Upper lobe of right lung (tissue), 1 donor: ENCODE data around the gene SLC2A14. TPM values are rescaled to one million over a fixed set of nuclear protein-coding genes. Genes with fewer than 3 reads are reported as not detected.
"Not testable (repeated sequence)": the region's sequence is repeated elsewhere in the genome, so short reads cannot be mapped to it uniquely, and the experiment has no call there.

Source experiments
- ATAC-seq: fragments of 200-7000 bp; cut with Tn5 transposase; one replicate; pipeline ENCODE4 v1.9.1; 2020; ENCODE audit warnings: mild to moderate bottlenecking, moderate library complexity
- DNase-seq: peaks from one replicate; pipeline ENCODE4 v3.0.0-alpha.2; 2020
- H3K27ac ChIP-seq: fragments of 200-600 bp; one replicate; pipeline ENCODE4 v1.8.0; 2022
- H3K27me3 ChIP-seq: fragments of 200-600 bp; one replicate; pipeline ENCODE4 v1.8.0; 2022; ENCODE audit warnings: mild to moderate bottlenecking
- H3K36me3 ChIP-seq: fragments of 200-600 bp; one replicate; pipeline ENCODE4 v1.8.0; 2022
- H3K4me1 ChIP-seq: fragments of 200-600 bp; one replicate; pipeline ENCODE4 v1.8.0; 2022
- H3K4me3 ChIP-seq: fragments of 200-600 bp; one replicate; pipeline ENCODE4 v1.8.0; 2022; ENCODE audit warnings: mild to moderate bottlenecking
- H3K9me3 ChIP-seq: fragments of 200-600 bp; one replicate; pipeline ENCODE4 v1.8.0; 2022
- intact Hi-C: fragments of 100-400 bp; cut with DNase I; formaldehyde crosslinking; loops from one replicate; pipeline ENCODE4 v1.11.0; 2022
- total RNA-seq: library from RNA; stranded (reverse); fragmentation: NEBNext Ultra II Directional; extraction: Animal tissue kit (Norgen Biotek cat#: 25700); gene quantifications from one replicate; pipeline ENCODE4 v1.2.1, GENCODE V29; 2021
- TF ChIP-seq, protein P1 (sequence below): fragments of 200-600 bp; IDR thresholded peaks from one replicate; pipeline ENCODE4 v1.8.0; 2022; ENCODE audit warnings: antibody characterized with exemption
- donor health status: DM: no; HTN: yes; CAD: no; lungs with severe emphysema.

SLC2A14 gene
- total RNA-seq, 1 donor from 2014 or later, result not detected

DNA sequence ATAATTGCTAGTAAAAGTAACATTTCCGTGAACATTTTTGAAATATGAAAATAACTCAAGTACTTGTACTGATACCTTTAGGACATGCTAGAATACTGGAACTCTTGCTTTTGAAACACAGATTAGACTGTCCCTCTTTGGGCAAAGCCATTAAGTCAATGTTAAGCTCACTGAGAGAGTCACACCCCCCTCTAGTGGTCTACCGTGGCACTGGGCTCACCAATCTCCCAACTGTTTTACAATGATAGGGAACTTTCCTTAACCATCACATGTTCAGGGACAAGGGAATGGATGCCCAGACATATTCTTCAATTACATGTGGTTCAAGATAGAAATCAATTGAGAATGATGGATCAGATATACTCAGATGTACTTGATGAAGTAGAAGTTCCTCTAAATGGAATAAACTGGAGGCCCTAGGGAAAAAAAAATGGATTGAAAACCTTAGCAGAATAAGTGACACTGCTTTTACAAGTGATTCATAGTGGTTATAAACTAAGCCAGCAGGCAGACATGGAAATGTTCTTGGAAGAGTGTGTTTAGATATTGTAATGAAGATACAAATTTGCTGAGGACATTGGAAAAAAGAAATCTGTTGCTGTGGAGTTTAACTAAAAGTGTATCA is 65.7 kb downstream of the SLC2A14 start:
- H3K4me3 ChIP-seq, result no peak overlapping the region
- TF ChIP-seq, protein P1, sequence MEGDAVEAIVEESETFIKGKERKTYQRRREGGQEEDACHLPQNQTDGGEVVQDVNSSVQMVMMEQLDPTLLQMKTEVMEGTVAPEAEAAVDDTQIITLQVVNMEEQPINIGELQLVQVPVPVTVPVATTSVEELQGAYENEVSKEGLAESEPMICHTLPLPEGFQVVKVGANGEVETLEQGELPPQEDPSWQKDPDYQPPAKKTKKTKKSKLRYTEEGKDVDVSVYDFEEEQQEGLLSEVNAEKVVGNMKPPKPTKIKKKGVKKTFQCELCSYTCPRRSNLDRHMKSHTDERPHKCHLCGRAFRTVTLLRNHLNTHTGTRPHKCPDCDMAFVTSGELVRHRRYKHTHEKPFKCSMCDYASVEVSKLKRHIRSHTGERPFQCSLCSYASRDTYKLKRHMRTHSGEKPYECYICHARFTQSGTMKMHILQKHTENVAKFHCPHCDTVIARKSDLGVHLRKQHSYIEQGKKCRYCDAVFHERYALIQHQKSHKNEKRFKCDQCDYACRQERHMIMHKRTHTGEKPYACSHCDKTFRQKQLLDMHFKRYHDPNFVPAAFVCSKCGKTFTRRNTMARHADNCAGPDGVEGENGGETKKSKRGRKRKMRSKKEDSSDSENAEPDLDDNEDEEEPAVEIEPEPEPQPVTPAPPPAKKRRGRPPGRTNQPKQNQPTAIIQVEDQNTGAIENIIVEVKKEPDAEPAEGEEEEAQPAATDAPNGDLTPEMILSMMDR, result peak; percentile 94
- H3K27me3 ChIP-seq, result no peaks in the 10 kb centered on the region
- no peaks in the 10 kb centered on the region for H3K9me3 ChIP-seq
- H3K36me3 ChIP-seq, result no peaks in the 10 kb centered on the region
- intact Hi-C loops, result no loop called here
- peak; percentile 74 for DNase-seq
- no peak overlapping the region for H3K27ac ChIP-seq
- ATAC-seq, result peak; percentile 95
- no peaks in the 10 kb centered on the region for H3K4me1 ChIP-seq

DNA sequence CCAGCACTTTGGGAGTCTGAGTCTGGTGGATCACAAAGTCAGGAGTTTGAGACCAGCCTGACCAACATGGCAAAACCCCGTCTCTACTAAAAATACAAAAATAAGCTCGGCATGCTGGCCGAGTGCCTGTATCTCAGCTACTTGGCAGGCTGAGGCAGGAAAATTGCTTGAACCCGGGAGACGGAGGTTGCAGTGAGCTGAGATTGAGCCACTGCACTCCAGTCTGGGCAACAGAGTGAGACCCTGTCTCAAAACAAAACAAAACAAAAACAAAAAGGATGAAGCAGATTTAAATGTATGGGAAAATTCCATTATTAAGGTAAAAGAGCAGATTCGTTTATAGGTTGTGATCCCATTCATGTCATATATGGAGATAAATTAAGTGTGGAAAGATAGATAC is 66.4 kb downstream of the SLC2A14 start:
- H3K27me3 ChIP-seq, H3K27ac ChIP-seq, DNase-seq, ATAC-seq, intact Hi-C loops, H3K9me3 ChIP-seq, H3K4me1 ChIP-seq, H3K4me3 ChIP-seq, H3K36me3 ChIP-seq: not testable (repeated sequence)

DNA sequence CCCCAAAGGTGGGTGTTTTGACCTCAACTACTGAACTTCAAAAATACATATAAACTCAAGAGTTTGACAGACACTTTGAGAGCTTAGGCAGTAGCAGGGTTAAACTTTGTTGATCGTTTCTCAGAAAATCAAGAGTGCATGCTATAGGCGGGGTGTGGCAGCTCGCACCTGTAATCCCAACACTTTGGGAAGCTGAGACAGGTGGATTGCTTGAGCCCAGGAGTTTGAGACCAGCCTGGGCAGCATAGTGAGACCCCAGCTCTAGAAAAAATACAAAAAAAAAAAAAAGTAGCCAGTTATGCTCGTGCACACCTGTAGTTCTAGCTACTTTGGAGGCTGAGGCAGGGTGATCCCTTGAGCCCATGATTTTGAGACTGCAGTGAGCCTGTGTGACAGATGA is 71.3 kb downstream of the SLC2A14 start:
- ATAC-seq (no peak), DNase-seq (no peak)
- Histone ChIP-seq H3K4me3 (no peak overlapping the region), H3K4me1 (no peaks in the 10 kb centered on the region), H3K27ac (no peak overlapping the region), H3K9me3 (no peaks in the 10 kb centered on the region), H3K27me3 (no peaks in the 10 kb centered on the region), H3K36me3 (no peaks in the 10 kb centered on the region)
- TF ChIP-seq, protein P1, result no peak
- intact Hi-C loops, result no loop called here

DNA sequence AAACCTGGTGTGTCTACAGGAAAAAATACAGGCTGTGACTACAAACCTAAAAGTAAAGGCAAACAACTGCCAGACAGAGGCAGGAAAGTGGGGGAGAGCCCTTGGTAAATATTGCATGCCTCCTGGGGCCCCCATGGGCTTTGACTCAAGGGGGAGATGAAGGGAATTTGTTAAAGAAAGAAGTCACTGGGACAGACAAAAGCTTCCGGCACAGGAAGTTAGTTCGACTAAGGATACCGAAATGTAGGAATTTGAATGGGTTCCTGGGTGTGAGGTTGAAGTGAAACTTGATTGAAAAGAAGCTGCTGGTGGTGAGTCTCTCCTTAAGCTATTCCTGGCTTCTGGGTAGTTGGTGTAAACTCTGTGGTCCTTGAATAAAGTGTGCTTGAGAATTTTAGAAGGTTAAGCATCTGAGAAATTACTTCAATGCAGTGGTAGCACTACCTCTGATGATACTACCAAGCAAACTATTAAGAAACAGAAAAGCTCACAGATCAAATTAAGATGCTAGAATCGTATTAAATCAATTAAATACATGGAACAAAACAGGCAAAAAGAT is 73.9 kb downstream of the SLC2A14 start:
- H3K9me3 ChIP-seq, intact Hi-C loops, H3K27me3 ChIP-seq, H3K36me3 ChIP-seq, DNase-seq, H3K4me1 ChIP-seq, ATAC-seq, H3K27ac ChIP-seq, H3K4me3 ChIP-seq: not testable (repeated sequence)

DNA sequence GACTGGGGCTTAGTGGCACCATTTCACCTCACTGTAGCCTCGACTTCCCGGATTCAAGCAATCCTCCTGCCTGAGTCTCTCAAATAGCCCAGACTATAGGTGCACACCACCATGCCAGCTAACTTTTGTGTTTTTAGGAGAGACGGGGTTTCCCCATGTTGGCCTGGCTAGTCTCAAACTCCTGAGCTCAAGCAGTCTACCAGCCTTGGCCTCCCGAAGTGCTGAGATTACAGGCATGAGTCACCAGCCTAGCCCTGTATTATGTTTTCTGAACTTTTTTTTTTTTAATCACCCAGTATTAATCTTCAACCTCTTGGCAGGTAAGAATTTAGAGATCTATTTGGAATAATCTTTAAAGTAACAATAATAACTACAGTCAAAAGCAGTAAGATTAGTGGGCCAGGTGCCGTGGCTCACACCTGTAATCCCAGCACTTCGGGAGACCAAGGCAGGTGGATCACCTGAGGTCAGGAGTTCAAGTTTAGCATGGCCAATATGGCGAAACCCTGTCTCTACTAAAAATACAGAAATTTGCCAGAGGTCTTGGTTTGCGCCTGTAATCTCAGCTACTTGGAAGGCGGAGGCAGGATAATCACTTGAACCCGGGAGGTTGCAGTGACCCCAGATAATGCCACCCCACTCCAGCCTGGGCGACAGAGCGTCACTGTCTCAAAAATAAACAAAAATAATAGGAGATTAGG is 74.9 kb downstream of the SLC2A14 start:
- H3K36me3 ChIP-seq, result no peaks in the 10 kb centered on the region
- ATAC-seq (no peak), DNase-seq (no peak)
- intact Hi-C loops, result no loop called here
- no peaks in the 10 kb centered on the region for H3K4me1 ChIP-seq
- TF ChIP-seq, protein P1, result no peak
- H3K27ac ChIP-seq, result no peak overlapping the region
- no peaks in the 10 kb centered on the region for H3K9me3 ChIP-seq
- no peaks in the 10 kb centered on the region for H3K27me3 ChIP-seq
- H3K4me3 ChIP-seq, result no peak overlapping the region

DNA sequence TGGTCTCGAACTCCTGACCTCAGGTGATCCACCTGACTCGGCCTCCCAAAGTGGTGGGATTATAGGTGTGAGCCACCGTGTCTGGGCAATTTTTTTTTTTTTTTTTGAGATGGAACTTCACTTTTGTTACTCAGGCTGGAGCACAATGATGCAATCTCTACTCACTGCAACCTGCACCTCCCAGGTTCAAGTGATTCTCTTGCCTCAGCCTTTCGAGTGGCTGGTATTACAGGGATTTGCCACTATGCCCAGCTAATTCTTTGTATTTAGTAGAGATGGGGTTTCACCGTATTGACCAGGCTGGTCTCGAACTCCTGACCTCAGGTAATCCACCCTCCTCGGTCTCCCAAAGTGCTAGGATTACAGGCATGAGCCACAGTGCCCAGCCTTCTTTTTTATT is 75.4 kb downstream of the SLC2A14 start:
- intact Hi-C loops, H3K4me1 ChIP-seq, H3K27me3 ChIP-seq, H3K27ac ChIP-seq, ATAC-seq, DNase-seq, H3K36me3 ChIP-seq, H3K4me3 ChIP-seq, H3K9me3 ChIP-seq: not testable (repeated sequence)

DNA sequence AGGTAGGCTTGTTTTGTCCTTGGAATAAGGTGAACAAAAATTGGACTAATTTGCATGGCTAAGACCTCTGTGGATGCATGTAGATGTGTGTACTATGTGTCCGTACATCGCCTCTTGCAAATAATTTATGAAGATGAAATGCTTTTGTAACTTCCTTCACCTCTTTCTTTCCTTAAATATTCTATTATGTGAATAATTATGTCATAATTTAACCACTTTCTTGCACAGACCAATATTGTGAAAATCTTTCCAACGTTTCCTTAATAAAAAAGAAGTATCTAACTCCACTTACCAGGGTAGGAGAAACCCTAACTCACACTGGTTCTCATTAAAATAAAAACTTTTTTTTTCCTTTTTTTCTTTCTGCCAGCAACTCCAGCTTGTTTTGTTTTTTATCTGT is 79.5 kb downstream of the SLC2A14 start:
- intact Hi-C loops, result no loop called here

DNA sequence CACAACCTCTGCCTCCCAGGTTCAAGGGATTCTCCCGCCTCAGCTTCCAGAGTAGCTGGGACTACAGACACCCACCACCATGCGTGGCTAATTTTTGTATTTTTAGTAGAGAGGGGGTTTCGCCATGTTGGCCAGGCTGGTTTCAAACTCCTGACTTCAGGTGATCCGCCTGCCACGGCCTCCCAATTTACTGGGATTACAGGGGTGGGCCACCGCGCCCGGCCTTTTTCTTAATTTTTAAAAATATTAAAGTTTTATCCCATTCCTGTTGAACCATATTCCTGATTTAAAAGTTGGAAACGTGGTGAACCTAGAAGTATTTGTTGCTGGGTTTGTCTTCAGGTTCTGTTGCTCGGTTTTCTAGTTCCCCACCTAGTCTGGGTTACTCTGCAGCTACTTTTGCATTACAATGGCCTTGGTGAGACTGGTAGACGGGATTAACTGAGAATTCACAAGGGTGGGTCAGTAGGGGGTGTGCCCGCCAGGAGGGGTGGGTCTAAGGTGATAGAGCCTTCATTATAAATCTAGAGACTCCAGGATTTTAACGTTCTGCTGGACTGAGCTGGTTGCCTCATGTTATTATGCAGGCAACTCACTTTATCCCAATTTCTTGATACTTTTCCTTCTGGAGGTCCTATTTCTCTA is 83.7 kb downstream of the SLC2A14 start, which contains the start of gene NANOG:
Gene NANOG, plus strand, starts transcription at position 519 of the 645 bp plus-strand sequence. CDS start 213 bp downstream, outside the sequence.
- H3K4me3 ChIP-seq, ATAC-seq, H3K27ac ChIP-seq, DNase-seq, H3K4me1 ChIP-seq, intact Hi-C loops, H3K27me3 ChIP-seq, H3K9me3 ChIP-seq, H3K36me3 ChIP-seq: not testable (repeated sequence)

More for the DNA sequence above, 79.5 kb downstream of the SLC2A14 start:
- TF ChIP-seq, protein P1, result no peak
- ATAC-seq (no peak), DNase-seq (no peak)
- H3K4me3 ChIP-seq, result no peak overlapping the region
- no peaks in the 10 kb centered on the region for H3K4me1 ChIP-seq
- H3K36me3 ChIP-seq, result no peaks in the 10 kb centered on the region
- no peaks in the 10 kb centered on the region for H3K27me3 ChIP-seq
- H3K27ac ChIP-seq, result no peak overlapping the region
- no peaks in the 10 kb centered on the region for H3K9me3 ChIP-seq
